NK-92 treated with Interleukin-12 subunit alpha and Interleukin-12 subunit beta, amount 100 ng/mL, for 24 hours (cell line): ENCODE data around the gene CKS1B.
"Not testable (repeated sequence)": the region's sequence is repeated elsewhere in the genome, so short reads cannot be mapped to it uniquely, and the experiment has no call there.

Source experiments
- DNase-seq: peaks from one replicate; lab custom pipeline; 2025; lab: John Stamatoyannopoulos, UW

The CKS1B gene

GRCh38 chr1:154987326-154987725 lies 12.8 kb downstream of the CKS1B start:
- no peak for DNase-seq

GRCh38 chr1:154988058-154988954 lies 13.8 kb downstream of the CKS1B start:
- DNase-seq: no peak

- DNase-seq: no peak
Observed at GRCh38 chr1:154989195-154989860, 14.8 kb downstream of the CKS1B start.

- no peak for DNase-seq
Observed at GRCh38 chr1:154990276-154990675, 15.8 kb downstream of the CKS1B start.

- no peak for DNase-seq
Observed at GRCh38 chr1:154992721-154993571, 18.5 kb downstream of the CKS1B start.

- no peak for DNase-seq
Observed at GRCh38 chr1:154993572-154994268, 19.2 kb downstream of the CKS1B start, which contains the start of gene LENEP. LENEP (plus strand) TSS chr1:154993586; CDS start chr1:154993608, 22 bp downstream.

- DNase-seq: no peak
Observed at GRCh38 chr1:154994269-154994587, 19.7 kb downstream of the CKS1B start.

- DNase-seq: no peak
Observed at GRCh38 chr1:154994591-154994990, 20.1 kb downstream of the CKS1B start.

- DNase-seq: not testable (repeated sequence)
Observed at GRCh38 chr1:154995301-154995983, 21.0 kb downstream of the CKS1B start.

- no peak for DNase-seq
Observed at GRCh38 chr1:154996966-154997701, 22.7 kb downstream of the CKS1B start.

GRCh38 chr1:154998201-154998780 lies 23.8 kb downstream of the CKS1B start:
- no peak for DNase-seq

GRCh38 chr1:154998818-154999570 lies 24.5 kb downstream of the CKS1B start:
- no peak for DNase-seq

GRCh38 chr1:154999571-155000410 lies 25.3 kb downstream of the CKS1B start:
- DNase-seq: no peak

GRCh38 chr1:155000411-155000725 lies 25.9 kb downstream of the CKS1B start:
- DNase-seq: no peak

GRCh38 chr1:155000726-155001424 lies 26.4 kb downstream of the CKS1B start:
- DNase-seq: no peak

- no peak for DNase-seq
Observed at GRCh38 chr1:155001425-155001674, 26.9 kb downstream of the CKS1B start.

GRCh38 chr1:155001675-155002463 lies 27.4 kb downstream of the CKS1B start:
- DNase-seq: peak; percentile 97
